B cell (primary cell): ENCODE data around the gene ARPIN.

ENCODE experiments used
- CTCF ChIP-seq: fragments of 200-600 bp; IDR thresholded peaks from one replicate; pipeline ENCODE4 v1.8.0; 2022; ENCODE audit warnings: antibody characterized with exemption, mild to moderate bottlenecking
- EZH2 ChIP-seq: IDR thresholded peaks from 2 replicates; pipeline ENCODE4 v1.6.1; 2012; ENCODE audit warnings: borderline replicate concordance, low read depth, mild to moderate bottlenecking, moderate library complexity, low read length; ENCODE audit not compliant: insufficient read depth, poor library complexity, severe bottlenecking

- no peak for TF ChIP-seq CTCF
- TF ChIP-seq EZH2, result no peak
Measured at GRCh38 chr15:89863918-89864317, 48.8 kb downstream of the ARPIN start.
